H1 (cell line): ENCODE measurements around the gene SPPL2B. TPM values are rescaled to one million over a fixed set of nuclear protein-coding genes. Genes with fewer than 3 reads are reported as not detected.

Experiments used
- CTCF ChIA-PET: fragments of 300-600 bp; sonication (Branson Sonifier 250); formaldehyde crosslinking; loops from one replicate; lab custom pipeline; 2021; ENCODE audit not compliant: partially characterized antibody; lab: Charles Lee
- POLR2A ChIA-PET: fragments of 300-600 bp; sonication (Branson Sonifier 250); formaldehyde crosslinking; loops from one replicate; lab custom pipeline; 2021; ENCODE audit warnings: inconsistent platforms; ENCODE audit not compliant: partially characterized antibody; lab: Charles Lee
- DNase-seq, 2 experiments: peaks; one replicate each; pipeline versions ENCODE4 v3.0.0 to v3.0.0-alpha.2; 2010 to 2022; ENCODE audit warnings: low spot score in 2 of 2, low read depth in 1 of 2, mixed read lengths in 1 of 2
- FAIRE-seq: peaks from 2 replicates; lab custom pipeline; 2011; peaks lifted over from hg19 to GRCh38; lab: Jason Lieb, UNC
- H2AFZ ChIP-seq: 2 replicates; pipeline ENCODE4 v1.8.1; 2012; ENCODE audit warnings: low read length, inconsistent platforms
- H2AK5ac ChIP-seq: 2 replicates; pipeline ENCODE4 v1.6.1; 2013; ENCODE audit warnings: low read depth, low read length
- H2BK120ac ChIP-seq: replicated peaks from 2 replicates; pipeline ENCODE3; 2013; ENCODE audit warnings: low read depth, low read length, inconsistent platforms
- H2BK12ac ChIP-seq: 2 replicates; pipeline ENCODE4 v1.6.1; 2013; ENCODE audit warnings: low read depth, low read length
- H2BK15ac ChIP-seq: 2 replicates; pipeline ENCODE4 v1.6.1; 2013; ENCODE audit warnings: low read length
- H2BK20ac ChIP-seq: 2 replicates; pipeline ENCODE4 v1.6.1; 2013; ENCODE audit warnings: low read length
- H2BK5ac ChIP-seq: 2 replicates; pipeline ENCODE4 v1.6.1; 2013; ENCODE audit warnings: low read depth, low read length
- H3K14ac ChIP-seq: 2 replicates; pipeline ENCODE4 v1.6.1; 2013; ENCODE audit warnings: inconsistent platforms; ENCODE audit not compliant: insufficient read length
- H3K18ac ChIP-seq: 2 replicates; pipeline ENCODE4 v1.6.1; 2013; ENCODE audit warnings: low read length; ENCODE audit errors: extremely low read depth
- H3K23ac ChIP-seq: 2 replicates; pipeline ENCODE4 v1.6.1; 2013; ENCODE audit warnings: inconsistent platforms; ENCODE audit not compliant: insufficient read length
- H3K23me2 ChIP-seq: 2 replicates; pipeline ENCODE4 v1.6.1; 2013; ENCODE audit warnings: low read depth, low read length
- H3K27ac ChIP-seq: 2 replicates; pipeline ENCODE4 v1.6.1; 2011; ENCODE audit warnings: low read depth, low read length, inconsistent platforms
- H3K27me3 ChIP-seq, 4 experiments: replicated peaks in 1 of 4; 1 replicate in 1 of 4; 2 replicates in 3 of 4; pipeline versions ENCODE4 v1.6.1 to v1.8.1; 2011 to 2013; ENCODE audit warnings: low read length in 3 of 4, mild to moderate bottlenecking in 3 of 4, inconsistent platforms in 2 of 4, mixed read lengths in 2 of 4, moderate library complexity in 1 of 4; ENCODE audit not compliant: control insufficient read depth in 3 of 4, insufficient read depth in 3 of 4; ENCODE audit errors: extremely low read depth in 1 of 4
- H3K36me3 ChIP-seq, 4 experiments: 2 replicates each; pipeline versions ENCODE4 v1.6.1 to v1.8.1; 2011 to 2013; ENCODE audit warnings: mild to moderate bottlenecking in 4 of 4, low read length in 3 of 4, moderate library complexity in 2 of 4, control low read depth in 1 of 4, inconsistent platforms in 1 of 4; ENCODE audit not compliant: insufficient read depth in 4 of 4, control insufficient read depth in 2 of 4
- H3K4ac ChIP-seq: replicated peaks from 2 replicates; pipeline ENCODE3; 2013; ENCODE audit warnings: low read length, low read depth, mixed read lengths, inconsistent platforms; ENCODE audit not compliant: insufficient read length
- H3K4me1 ChIP-seq, 4 experiments: replicated peaks in 1 of 4; 1 replicate in 1 of 4; 2 replicates in 3 of 4; pipeline versions ENCODE4 v1.6.1 to v1.8.1; 2011 to 2013; ENCODE audit warnings: low read length in 3 of 4, inconsistent platforms in 2 of 4, mixed read lengths in 1 of 4; ENCODE audit not compliant: insufficient read depth in 4 of 4, control insufficient read depth in 3 of 4
- H3K4me2 ChIP-seq, 2 experiments: 2 replicates each; pipeline versions ENCODE4 v1.6.1 to v1.8.1; 2011 to 2013; ENCODE audit warnings: low read depth in 2 of 2, low read length in 2 of 2, control low read depth in 1 of 2, inconsistent platforms in 1 of 2, mild to moderate bottlenecking in 1 of 2; ENCODE audit not compliant: insufficient read depth in 1 of 2
- H3K4me3 ChIP-seq, 4 experiments: fragments of 200-600, 300-600 bp in 1 of 4; sonication (generic), shearing (Covaris generic), sonication (Bioruptor Twin) in 1 of 4; 2 replicates each; pipeline versions ENCODE4 v1.5.1 to v1.8.1; 2011 to 2016; ENCODE audit warnings: low read length in 4 of 4, low read depth in 3 of 4, control low read depth in 2 of 4, inconsistent platforms in 2 of 4, mild to moderate bottlenecking in 2 of 4, mixed read lengths in 1 of 4, moderate library complexity in 1 of 4; ENCODE audit not compliant: insufficient read depth in 2 of 4; ENCODE audit errors: extremely low read depth in 1 of 4
- H3K56ac ChIP-seq: replicated peaks from 2 replicates; pipeline ENCODE3; 2013; ENCODE audit warnings: low read depth, mild to moderate bottlenecking, mixed read lengths, low read length, inconsistent platforms; ENCODE audit not compliant: insufficient read length
- H3K79me1 ChIP-seq: 2 replicates; pipeline ENCODE4 v1.6.1; 2013; ENCODE audit warnings: low read depth, low read length, control low read depth
- H3K79me2 ChIP-seq, 2 experiments: 2 replicates each; pipeline versions ENCODE4 v1.6.1 to v1.8.1; 2012 to 2013; ENCODE audit warnings: low read length in 2 of 2, mild to moderate bottlenecking in 2 of 2, inconsistent platforms in 1 of 2; ENCODE audit not compliant: insufficient read depth in 2 of 2, control insufficient read depth in 1 of 2
- H3K9ac ChIP-seq, 4 experiments: replicated peaks in 1 of 4; 1 replicate in 1 of 4; 2 replicates in 3 of 4; pipeline versions ENCODE4 v1.6.1 to v1.8.1; 2011 to 2013; ENCODE audit warnings: low read depth in 3 of 4, low read length in 3 of 4, control low read depth in 2 of 4, mild to moderate bottlenecking in 2 of 4, moderate library complexity in 2 of 4, inconsistent platforms in 1 of 4; ENCODE audit errors: extremely low read depth in 1 of 4
- H3K9me3 ChIP-seq, 2 experiments: 2 replicates each; pipeline versions ENCODE4 v1.6.1 to v1.8.1; 2012 to 2013; ENCODE audit warnings: mild to moderate bottlenecking in 2 of 2, moderate library complexity in 2 of 2, control low read depth in 1 of 2, inconsistent platforms in 1 of 2, low read depth in 1 of 2, low read length in 1 of 2, mixed read lengths in 1 of 2; ENCODE audit not compliant: insufficient read depth in 2 of 2
- H4K20me1 ChIP-seq, 2 experiments: replicated peaks in 1 of 2; 2 replicates each; pipeline versions ENCODE3 to v1.8.1; 2011 to 2013; ENCODE audit warnings: inconsistent platforms in 2 of 2, low read length in 2 of 2, mild to moderate bottlenecking in 1 of 2; ENCODE audit not compliant: insufficient read depth in 2 of 2, control insufficient read depth in 1 of 2
- H4K5ac ChIP-seq: 2 replicates; pipeline ENCODE4 v1.6.1; 2013; ENCODE audit warnings: low read length, low read depth, mixed read lengths, inconsistent platforms; ENCODE audit not compliant: insufficient read length
- H4K8ac ChIP-seq: 2 replicates; pipeline ENCODE4 v1.8.0; 2013; ENCODE audit warnings: mild to moderate bottlenecking, moderate library complexity, low read length, inconsistent platforms; ENCODE audit not compliant: insufficient read depth; ENCODE audit errors: extremely low read depth
- H4K91ac ChIP-seq: replicated peaks from 2 replicates; pipeline ENCODE3; 2013; ENCODE audit warnings: low read length, mixed read lengths, inconsistent platforms; ENCODE audit not compliant: insufficient read length
- CBX5 ChIP-seq: fragments of 300-800, 300-1000 bp; sonication (generic); IDR thresholded peaks from 2 replicates; pipeline ENCODE4 v1.7.1; 2016; ENCODE audit warnings: antibody characterized with exemption, low read length, low read depth
- EP300 ChIP-seq, 2 experiments: IDR thresholded peaks; 1 replicate in 1 of 2; 2 replicates in 1 of 2; pipeline ENCODE4 v1.6.1; 2011 to 2012; ENCODE audit warnings: low read depth in 2 of 2, low read length in 2 of 2, mild to moderate bottlenecking in 2 of 2, borderline replicate concordance in 1 of 2, inconsistent platforms in 1 of 2, moderate library complexity in 1 of 2
- KDM5A ChIP-seq: fragments of 200-600 bp; IDR thresholded peaks from 2 replicates; pipeline ENCODE4 v1.7.1; 2012; ENCODE audit warnings: mild to moderate bottlenecking, low read length, inconsistent platforms, mixed read lengths
- POLR2AphosphoS5 ChIP-seq: IDR thresholded peaks from 2 replicates; pipeline ENCODE4 v1.6.1; 2011; ENCODE audit warnings: low read depth, low read length
- SUZ12 ChIP-seq: fragments of 200-600 bp; sonication (generic); IDR thresholded peaks from 2 replicates; pipeline ENCODE4 v1.6.1; 2012; ENCODE audit warnings: mild to moderate bottlenecking, inconsistent platforms, low read length, moderate library complexity, mixed read lengths
- TCF12 ChIP-seq: IDR thresholded peaks from 2 replicates; pipeline ENCODE4 v1.6.1; 2011; ENCODE audit warnings: low read depth, mild to moderate bottlenecking, low read length
- ZNF274 ChIP-seq: IDR thresholded peaks from 2 replicates; pipeline ENCODE4 v1.7.0; 2012; ENCODE audit warnings: low read length, borderline replicate concordance; ENCODE audit errors: extremely low read depth
- WGBS, 2 experiments: shearing (Covaris generic) in 1 of 2; methylation state at CpG; one replicate each; pipeline versions ENCODE4 v1.1.6 to v1.1.7; 2013 to 2015; ENCODE audit warnings: low lambda C conversion rate in 2 of 2, mixed read lengths in 2 of 2, inconsistent platforms in 1 of 2, low coverage in 1 of 2, missing lambda C conversion rate in 1 of 2; ENCODE audit not compliant: insufficient replicate concordance in 2 of 2, insufficient coverage in 1 of 2, insufficient read length in 1 of 2; ENCODE audit errors: extremely low coverage in 1 of 2, missing lambda C conversion rate in 1 of 2; 5-methylcytosine and 5-hydroxymethylcytosine counted together
- polyA plus RNA-seq, 7 experiments: library from polyadenylated mRNA; depleted of rRNA in 3 of 7; stranded (reverse) in 5 of 7; unstranded in 2 of 7; fragments of >200 nt in 5 of 7; fragments of 200-250 nt in 2 of 7; gene quantifications; 1 replicate in 5 of 7; 2 replicates in 1 of 7; 4 replicates in 1 of 7; pipeline versions ENCODE4 v1.2.1 to v1.2.3, GENCODE V29; 2011 to 2013; ENCODE audit warnings: missing spikeins in 2 of 7, mixed read lengths in 2 of 7
- total RNA-seq: library from RNA; stranded (reverse); fragmentation: NEBNext Ultra II Directional; extraction: Animal tissue kit (Norgen Biotek cat#: 25700); gene quantifications from 2 replicates; pipeline ENCODE4 v1.2.1, GENCODE V29; 2021
- TF ChIP-seq, protein P1 (sequence below): IDR thresholded peaks from 2 replicates; pipeline ENCODE4 v1.6.1; 2012; ENCODE audit warnings: inconsistent platforms

Gene SPPL2B
- total and polyA plus RNA-seq, 2 of the 8 experiments (the other 6 are each of a cell fraction or from before 2014, with no cell fraction given), result 34.8 to 55.7 TPM

DNA sequence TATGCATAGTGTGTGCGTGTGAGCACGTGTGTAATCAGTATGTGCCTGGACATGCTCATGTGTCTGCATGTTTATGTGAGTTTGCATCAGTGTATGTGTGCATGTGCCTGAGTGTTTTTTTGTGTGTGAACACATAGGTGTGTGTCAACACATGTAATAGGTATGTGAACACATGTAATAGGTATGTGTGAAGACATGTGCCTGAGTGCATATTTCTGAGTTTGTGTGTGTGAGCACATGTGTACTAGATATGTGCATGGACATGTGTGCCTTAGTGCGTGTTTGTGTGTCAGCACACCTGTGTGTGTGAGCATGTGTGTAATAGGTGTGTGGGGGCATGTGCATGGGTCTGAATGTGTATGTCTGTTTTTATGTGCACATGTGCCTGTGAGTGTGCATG lies 7.4 kb downstream of the SPPL2B start:
- ChIA-PET CTCF (interaction anchor here (1.2 to 6.3 kb wide), 3 partner anchors 20 to 118 kb away, joined by 3 to 27 read pairs (median 3); no protein-coding TSS in a partner anchor), POLR2A (no interaction called here)
- Histone ChIP-seq H4K20me1 (peaks cover 10 to 32% of the 10 kb centered on the region in 2 experiments), H2AFZ (no peak overlapping the region), H4K5ac (no peak overlapping the region), H3K36me3 (peaks cover 0 to 15% (median 0%) of the 10 kb centered on the region in 4 experiments; a peak in 2 of 8 replicates), H3K23me2 (peaks cover 3% of the 10 kb centered on the region; the same call in 1 of the 2 replicates), H2BK5ac (no peak overlapping the region), H3K23ac (no peak overlapping the region), H3K9ac (no peak overlapping the region), H3K14ac (no peak overlapping the region), H3K79me2 (peaks cover 9 to 50% of the 10 kb centered on the region in 2 experiments), H3K9me3 (peaks cover 0 to 5% of the 10 kb centered on the region in 2 experiments; a peak in 1 of 4 replicates), H2AK5ac (peak overlapping the region; percentile 41; the same call in 1 of the 2 replicates), H3K4me2 (no peak overlapping the region), H3K4me1 (peaks cover 0 to 20% (median 6%) of the 10 kb centered on the region in 4 experiments; a peak in 6 of 7 replicates), H2BK120ac (no peak overlapping the region), H3K79me1 (peaks cover 36% of the 10 kb centered on the region), H2BK20ac (no peak overlapping the region), H4K8ac (no peak overlapping the region), H3K18ac (no peak overlapping the region), H4K91ac (no peak overlapping the region), H3K4me3 (no peak overlapping the region), H2BK15ac (no peak overlapping the region), H3K4ac (no peak overlapping the region), H3K27me3 (no peaks in the 10 kb centered on the region), H3K56ac (no peak overlapping the region), H2BK12ac (no peak overlapping the region), H3K27ac (no peak overlapping the region)
- TF ChIP-seq TCF12 (no peak), ZNF274 (no peak), EP300 (IDR thresholded peaks at IDR 0.05; ENCODE audit: borderline replicate concordance in 1 of 2, low read depth in 2 of 2, low read length in 2 of 2) (no peak), KDM5A (no peak), POLR2AphosphoS5 (no peak), SUZ12 (no peak), CBX5 (no peak)
- TF ChIP-seq, protein P1, sequence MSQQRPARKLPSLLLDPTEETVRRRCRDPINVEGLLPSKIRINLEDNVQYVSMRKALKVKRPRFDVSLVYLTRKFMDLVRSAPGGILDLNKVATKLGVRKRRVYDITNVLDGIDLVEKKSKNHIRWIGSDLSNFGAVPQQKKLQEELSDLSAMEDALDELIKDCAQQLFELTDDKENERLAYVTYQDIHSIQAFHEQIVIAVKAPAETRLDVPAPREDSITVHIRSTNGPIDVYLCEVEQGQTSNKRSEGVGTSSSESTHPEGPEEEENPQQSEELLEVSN, result no peak
- no peak for DNase-seq
- whole genome bisulfite sequencing, 2 experiments, result 94% methylated on average over 3 of the region's 3 CpGs; no CpG with 5 or more reads in 1 of the 2 experiments
- FAIRE-seq, result no peak
